ENCODE measurements around the gene UBE2L5. TPM values are rescaled to one million over a fixed set of nuclear protein-coding genes. Genes with fewer than 3 reads are reported as not detected.
"Not testable (repeated sequence)": the region's sequence is repeated elsewhere in the genome, so short reads cannot be mapped to it uniquely, and the experiment has no call there.

Gene UBE2L5
- total and polyA plus RNA-seq, 2 of the 4 experiments (the other 2 are of a cell fraction) = 0.18 TPM; not detected in 1

- intact Hi-C loops (cut with micrococcal nuclease) = no loop called here
- Histone ChIP-seq H3K23ac (ENCODE audit: low read depth, low read length) (no peak overlapping the region), H4K20me1 (ENCODE audit: insufficient read depth, low read length) (no peaks in the 10 kb centered on the region), H3K27me3 (ENCODE audit: control insufficient read depth, insufficient read depth, low read length) (no peaks in the 10 kb centered on the region), H2BK15ac (ENCODE audit: low read depth, low read length) (no peak overlapping the region), H3K4ac (ENCODE audit: low read depth, low read length) (no peak overlapping the region), H3K9me3 (ENCODE audit: control insufficient read depth, insufficient read depth, low read length) (no peaks in the 10 kb centered on the region), H3K36me3 (ENCODE audit: control insufficient read depth, insufficient read depth, low read length) (no peaks in the 10 kb centered on the region), H2AK9ac (replicated peaks; ENCODE audit: low read depth, low read length, poor library complexity) (no peak overlapping the region), H4K5ac (ENCODE audit: low read depth, low read length) (no peak overlapping the region), H3K4me2 (ENCODE audit: low read depth, low read length) (no peak overlapping the region), H4K8ac (ENCODE audit: low read depth in 2 of 2, low read length in 2 of 2) (no peak overlapping the region), H3K9me1 (ENCODE audit: insufficient read depth, low read length) (no peaks in the 10 kb centered on the region), H2BK5ac (ENCODE audit: low read depth, low read length, poor library complexity, severe bottlenecking) (no peak overlapping the region), H3K18ac (ENCODE audit: low read depth, low read length) (no peak overlapping the region), H3K4me3 (ENCODE audit: insufficient read depth, low read depth, low read length) (no peak overlapping the region), H3K14ac (replicated peaks; ENCODE audit: low read depth, low read length) (no peak overlapping the region), H2AFZ (replicated peaks; ENCODE audit: low read length, poor library complexity) (no peak overlapping the region), H3K9ac (ENCODE audit: low read depth, low read length) (no peak overlapping the region), H3K4me1 (ENCODE audit: control insufficient read depth, insufficient read depth, low read length) (peaks cover 7% of the 10 kb centered on the region), H3K79me1 (ENCODE audit: low read depth in 1 of 2, low read length in 2 of 2) (no peaks in the 10 kb centered on the region), H3K56ac (ENCODE audit: extremely low read depth, insufficient read depth, low read length) (no peak overlapping the region), H2BK120ac (ENCODE audit: low read depth, low read length) (no peak overlapping the region), H2BK20ac (ENCODE audit: low read depth, low read length) (no peak overlapping the region), H4K91ac (ENCODE audit: insufficient read depth, low read depth, low read length) (no peak overlapping the region), H3K27ac (ENCODE audit: insufficient read depth, low read length) (no peak overlapping the region), H2AK5ac (ENCODE audit: low read depth, low read length) (no peak overlapping the region)
- dilution Hi-C loops (cut with HindIII; ENCODE audit: low sequenced_read_pairs, unreplicated experiment) = no loop called here
- DNase-seq = no peak
- ChIA-PET CTCF (no interaction called here), POLR2A (ENCODE audit: unreplicated experiment) (interaction anchor here (0.6 kb wide), 1 partner anchor 248 kb away, joined by 7 read pairs; no protein-coding TSS in a partner anchor)
- WGBS, 2 experiments (ENCODE audit: extremely low coverage in 2 of 2, insufficient read length in 1 of 2) = no CpG with 5 or more reads among the region's 5 CpGs
- in situ Hi-C loops (cut with MboI; ENCODE audit: low sequenced_read_pairs) = loop anchor here (10.0 kb wide), 1 partner anchor 308 kb away; no protein-coding TSS in a partner anchor
- no peak for ATAC-seq (ENCODE audit: low read depth)
- BruUV-seq (replicated peaks) = no TSS peak
- no peak for TF ChIP-seq CHD1 (IDR thresholded peaks at IDR 0.05; ENCODE audit: low read depth, low read length)
- TF ChIP-seq, protein P1, sequence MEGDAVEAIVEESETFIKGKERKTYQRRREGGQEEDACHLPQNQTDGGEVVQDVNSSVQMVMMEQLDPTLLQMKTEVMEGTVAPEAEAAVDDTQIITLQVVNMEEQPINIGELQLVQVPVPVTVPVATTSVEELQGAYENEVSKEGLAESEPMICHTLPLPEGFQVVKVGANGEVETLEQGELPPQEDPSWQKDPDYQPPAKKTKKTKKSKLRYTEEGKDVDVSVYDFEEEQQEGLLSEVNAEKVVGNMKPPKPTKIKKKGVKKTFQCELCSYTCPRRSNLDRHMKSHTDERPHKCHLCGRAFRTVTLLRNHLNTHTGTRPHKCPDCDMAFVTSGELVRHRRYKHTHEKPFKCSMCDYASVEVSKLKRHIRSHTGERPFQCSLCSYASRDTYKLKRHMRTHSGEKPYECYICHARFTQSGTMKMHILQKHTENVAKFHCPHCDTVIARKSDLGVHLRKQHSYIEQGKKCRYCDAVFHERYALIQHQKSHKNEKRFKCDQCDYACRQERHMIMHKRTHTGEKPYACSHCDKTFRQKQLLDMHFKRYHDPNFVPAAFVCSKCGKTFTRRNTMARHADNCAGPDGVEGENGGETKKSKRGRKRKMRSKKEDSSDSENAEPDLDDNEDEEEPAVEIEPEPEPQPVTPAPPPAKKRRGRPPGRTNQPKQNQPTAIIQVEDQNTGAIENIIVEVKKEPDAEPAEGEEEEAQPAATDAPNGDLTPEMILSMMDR (conservative IDR thresholded peaks at IDR 0.05; ENCODE audit: low read depth, low read length) = no peak
- TF ChIP-seq NFE2L2 (IDR thresholded peaks at IDR 0.05; ENCODE audit: low read depth, low read length) = no peak
These were observed 20.6 kb downstream of the UBE2L5 start for GRCh38 chr13:30442926-30443325.

GRCh38 chr13:30443491-30443890 lies 21.2 kb downstream of the UBE2L5 start:
- BruUV-seq (replicated peaks); H3K27ac ChIP-seq (ENCODE audit: insufficient read depth, low read length); DNase-seq; H4K20me1 ChIP-seq (ENCODE audit: insufficient read depth, low read length); H4K5ac ChIP-seq (ENCODE audit: low read depth, low read length); ATAC-seq (ENCODE audit: low read depth); H2BK20ac ChIP-seq (ENCODE audit: low read depth, low read length); intact Hi-C loops (cut with micrococcal nuclease); H4K91ac ChIP-seq (ENCODE audit: insufficient read depth, low read depth, low read length); H2BK120ac ChIP-seq (ENCODE audit: low read depth, low read length); H2AK5ac ChIP-seq (ENCODE audit: low read depth, low read length); H3K4me2 ChIP-seq (ENCODE audit: low read depth, low read length); H4K8ac ChIP-seq (ENCODE audit: low read depth in 2 of 2, low read length in 2 of 2); H3K4me1 ChIP-seq (ENCODE audit: control insufficient read depth, insufficient read depth, low read length); CTCF ChIA-PET; H2BK15ac ChIP-seq (ENCODE audit: low read depth, low read length); H3K14ac ChIP-seq (replicated peaks; ENCODE audit: low read depth, low read length); H3K23ac ChIP-seq (ENCODE audit: low read depth, low read length); H2AK9ac ChIP-seq (replicated peaks; ENCODE audit: low read depth, low read length, poor library complexity); H3K9me3 ChIP-seq (ENCODE audit: control insufficient read depth, insufficient read depth, low read length); H3K18ac ChIP-seq (ENCODE audit: low read depth, low read length); H3K9ac ChIP-seq (ENCODE audit: low read depth, low read length); H2BK5ac ChIP-seq (ENCODE audit: low read depth, low read length, poor library complexity, severe bottlenecking); H3K4me3 ChIP-seq (ENCODE audit: insufficient read depth, low read depth, low read length); H3K36me3 ChIP-seq (ENCODE audit: control insufficient read depth, insufficient read depth, low read length); H3K27me3 ChIP-seq (ENCODE audit: control insufficient read depth, insufficient read depth, low read length); H3K79me1 ChIP-seq (ENCODE audit: low read depth in 1 of 2, low read length in 2 of 2); dilution Hi-C loops (cut with HindIII; ENCODE audit: low sequenced_read_pairs, unreplicated experiment); H3K9me1 ChIP-seq (ENCODE audit: insufficient read depth, low read length); POLR2A ChIA-PET (ENCODE audit: unreplicated experiment); H3K4ac ChIP-seq (ENCODE audit: low read depth, low read length); H2AFZ ChIP-seq (replicated peaks; ENCODE audit: low read length, poor library complexity); H3K56ac ChIP-seq (ENCODE audit: extremely low read depth, insufficient read depth, low read length): not testable (repeated sequence)
- WGBS, 2 experiments (ENCODE audit: extremely low coverage in 2 of 2, insufficient read length in 1 of 2) = no CpG with 5 or more reads among the region's 3 CpGs
- in situ Hi-C loops (cut with MboI; ENCODE audit: low sequenced_read_pairs) = loop anchor here (10.0 kb wide), 1 partner anchor 309 kb away; no protein-coding TSS in a partner anchor
